NB4 (cell line): ENCODE measurements around the gene MACROD2.

Experiments
- MYC ChIP-seq: IDR thresholded peaks from 2 replicates; pipeline ENCODE4 v1.6.1; 2011; ENCODE audit warnings: low read depth, low read length
- POLR2A ChIP-seq: IDR thresholded peaks from 2 replicates; pipeline ENCODE4 v1.6.1; 2011; ENCODE audit warnings: mild to moderate bottlenecking; ENCODE audit not compliant: insufficient read length; ENCODE audit errors: extremely low read depth
- TF ChIP-seq, protein P1 (sequence below): IDR thresholded peaks from one replicate; pipeline ENCODE4 v1.5.1; 2012; ENCODE audit warnings: low read depth, low read length

DNA sequence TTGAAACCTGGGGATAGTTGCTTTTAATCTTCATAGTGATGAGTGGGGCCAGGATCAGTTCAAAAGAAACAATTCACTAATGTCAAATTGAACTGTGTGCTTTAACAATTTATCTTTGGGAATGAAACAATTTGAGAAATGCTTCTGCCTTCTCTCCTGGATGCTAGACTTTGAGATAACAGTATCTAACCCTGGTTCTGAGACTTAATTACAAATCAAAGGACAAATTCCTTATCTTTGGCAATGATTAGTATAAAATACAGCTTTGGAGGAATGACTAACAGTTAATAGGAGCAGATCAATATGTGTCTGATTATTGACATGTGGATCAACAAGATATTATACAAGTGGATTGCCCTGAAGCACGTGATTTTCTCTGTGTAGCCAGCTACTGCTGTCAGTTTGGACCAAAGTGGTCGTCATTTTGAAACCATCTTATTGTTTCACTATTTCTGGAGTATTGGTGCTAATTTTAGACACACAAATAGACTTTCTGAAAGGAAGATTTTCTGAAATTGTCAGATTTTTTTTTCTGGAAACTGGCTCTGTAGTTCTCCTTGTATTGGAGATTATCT lies 348.3 kb downstream of the MACROD2 start:
- TF ChIP-seq, protein P1, sequence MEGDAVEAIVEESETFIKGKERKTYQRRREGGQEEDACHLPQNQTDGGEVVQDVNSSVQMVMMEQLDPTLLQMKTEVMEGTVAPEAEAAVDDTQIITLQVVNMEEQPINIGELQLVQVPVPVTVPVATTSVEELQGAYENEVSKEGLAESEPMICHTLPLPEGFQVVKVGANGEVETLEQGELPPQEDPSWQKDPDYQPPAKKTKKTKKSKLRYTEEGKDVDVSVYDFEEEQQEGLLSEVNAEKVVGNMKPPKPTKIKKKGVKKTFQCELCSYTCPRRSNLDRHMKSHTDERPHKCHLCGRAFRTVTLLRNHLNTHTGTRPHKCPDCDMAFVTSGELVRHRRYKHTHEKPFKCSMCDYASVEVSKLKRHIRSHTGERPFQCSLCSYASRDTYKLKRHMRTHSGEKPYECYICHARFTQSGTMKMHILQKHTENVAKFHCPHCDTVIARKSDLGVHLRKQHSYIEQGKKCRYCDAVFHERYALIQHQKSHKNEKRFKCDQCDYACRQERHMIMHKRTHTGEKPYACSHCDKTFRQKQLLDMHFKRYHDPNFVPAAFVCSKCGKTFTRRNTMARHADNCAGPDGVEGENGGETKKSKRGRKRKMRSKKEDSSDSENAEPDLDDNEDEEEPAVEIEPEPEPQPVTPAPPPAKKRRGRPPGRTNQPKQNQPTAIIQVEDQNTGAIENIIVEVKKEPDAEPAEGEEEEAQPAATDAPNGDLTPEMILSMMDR = no peak
- TF ChIP-seq POLR2A = no peak
- TF ChIP-seq MYC = no peak
